ENCODE data around the gene SLTM.

SLTM gene

GRCh38 chr15:58873267-58873666 is 60.2 kb downstream of the SLTM start:
- Histone ChIP-seq H3K9me3 (ENCODE audit: insufficient read depth, low read length) (no peaks in the 10 kb centered on the region), H3K27me3 (ENCODE audit: low read depth, low read length) (no peaks in the 10 kb centered on the region), H3K79me2 (ENCODE audit: low read length) (no peaks in the 10 kb centered on the region), H3K4me3 (ENCODE audit: low read length) (no peak overlapping the region), H3K27ac (ENCODE audit: low read length) (no peak overlapping the region), H3K4me1 (ENCODE audit: low read length) (no peaks in the 10 kb centered on the region), H3K36me3 (replicated peaks; ENCODE audit: low read depth, low read length) (peaks cover 17% of the 10 kb centered on the region), H3K4me2 (ENCODE audit: low read length) (no peak overlapping the region), H4K20me1 (ENCODE audit: insufficient read depth, low read length) (no peaks in the 10 kb centered on the region), H2AFZ (ENCODE audit: low read depth, low read length) (no peak overlapping the region), H3K9ac (ENCODE audit: low read length) (no peak overlapping the region)
- TF ChIP-seq EZH2phosphoT487 (IDR thresholded peaks at IDR 0.05; ENCODE audit: low read depth), result no peak

GRCh38 chr15:58870451-58870850 is 63.0 kb downstream of the SLTM start:
- Histone ChIP-seq H3K4me1 (ENCODE audit: low read length) (no peaks in the 10 kb centered on the region), H3K36me3 (replicated peaks; ENCODE audit: low read depth, low read length) (peaks cover 3% of the 10 kb centered on the region), H3K27ac (ENCODE audit: low read length) (no peak overlapping the region), H4K20me1 (ENCODE audit: insufficient read depth, low read length) (no peaks in the 10 kb centered on the region), H3K4me3 (ENCODE audit: low read length) (no peak overlapping the region), H2AFZ (ENCODE audit: low read depth, low read length) (no peak overlapping the region), H3K9me3 (ENCODE audit: insufficient read depth, low read length) (no peaks in the 10 kb centered on the region), H3K4me2 (ENCODE audit: low read length) (no peak overlapping the region), H3K79me2 (ENCODE audit: low read length) (no peaks in the 10 kb centered on the region), H3K27me3 (ENCODE audit: low read depth, low read length) (no peaks in the 10 kb centered on the region), H3K9ac (ENCODE audit: low read length) (no peak overlapping the region)
- TF ChIP-seq EZH2phosphoT487 (IDR thresholded peaks at IDR 0.05; ENCODE audit: low read depth) (no peak), CTCF (IDR thresholded peaks at IDR 0.05; ENCODE audit: low read depth, low read length) (no peak)

GRCh38 chr15:58867926-58868325 is 65.6 kb downstream of the SLTM start:
- H3K27ac ChIP-seq (ENCODE audit: low read length), result no peak overlapping the region
- no peak overlapping the region for H2AFZ ChIP-seq (ENCODE audit: low read depth, low read length)

GRCh38 chr15:58865425-58865880 is 68.0 kb downstream of the SLTM start:
- no peaks in the 10 kb centered on the region for H3K36me3 ChIP-seq (replicated peaks; ENCODE audit: low read depth, low read length)
- TF ChIP-seq CTCF (IDR thresholded peaks at IDR 0.05; ENCODE audit: low read depth, low read length), result no peak
- no peak for TF ChIP-seq EZH2phosphoT487 (IDR thresholded peaks at IDR 0.05; ENCODE audit: low read depth)
- no peak overlapping the region for H3K4me3 ChIP-seq (ENCODE audit: low read length)
- H3K9ac ChIP-seq (ENCODE audit: low read length), result no peak overlapping the region
- no peak overlapping the region for H2AFZ ChIP-seq (ENCODE audit: low read depth, low read length)
- H3K4me2 ChIP-seq (ENCODE audit: low read length), result no peak overlapping the region
- no peaks in the 10 kb centered on the region for H3K4me1 ChIP-seq (ENCODE audit: low read length)
- no peaks in the 10 kb centered on the region for H3K27me3 ChIP-seq (ENCODE audit: low read depth, low read length)
- no peaks in the 10 kb centered on the region for H3K9me3 ChIP-seq (ENCODE audit: insufficient read depth, low read length)
- no peaks in the 10 kb centered on the region for H4K20me1 ChIP-seq (ENCODE audit: insufficient read depth, low read length)
- H3K27ac ChIP-seq (ENCODE audit: low read length), result no peak overlapping the region
- H3K79me2 ChIP-seq (ENCODE audit: low read length), result no peaks in the 10 kb centered on the region

More at GRCh38 chr15:58867926-58868325, 65.6 kb downstream of the SLTM start:
- no peak for TF ChIP-seq CTCF (IDR thresholded peaks at IDR 0.05; ENCODE audit: low read depth, low read length)
- Histone ChIP-seq H4K20me1 (ENCODE audit: insufficient read depth, low read length) (no peaks in the 10 kb centered on the region), H3K4me3 (ENCODE audit: low read length) (no peak overlapping the region), H3K4me1 (ENCODE audit: low read length) (no peaks in the 10 kb centered on the region), H3K9ac (ENCODE audit: low read length) (no peak overlapping the region), H3K36me3 (replicated peaks; ENCODE audit: low read depth, low read length) (no peaks in the 10 kb centered on the region), H3K79me2 (ENCODE audit: low read length) (no peaks in the 10 kb centered on the region), H3K4me2 (ENCODE audit: low read length) (no peak overlapping the region), H3K27me3 (ENCODE audit: low read depth, low read length) (no peaks in the 10 kb centered on the region), H3K9me3 (ENCODE audit: insufficient read depth, low read length) (no peaks in the 10 kb centered on the region)
